ENCODE data around the gene DMAC2L. TPM values are rescaled to one million over a fixed set of nuclear protein-coding genes. Genes with fewer than 3 reads are reported as not detected.
"Not testable (repeated sequence)": the region's sequence is repeated elsewhere in the genome, so short reads cannot be mapped to it uniquely, and the experiment has no call there.

The DMAC2L gene
- total RNA-seq, 1 donor: 5.2 TPM

DNA sequence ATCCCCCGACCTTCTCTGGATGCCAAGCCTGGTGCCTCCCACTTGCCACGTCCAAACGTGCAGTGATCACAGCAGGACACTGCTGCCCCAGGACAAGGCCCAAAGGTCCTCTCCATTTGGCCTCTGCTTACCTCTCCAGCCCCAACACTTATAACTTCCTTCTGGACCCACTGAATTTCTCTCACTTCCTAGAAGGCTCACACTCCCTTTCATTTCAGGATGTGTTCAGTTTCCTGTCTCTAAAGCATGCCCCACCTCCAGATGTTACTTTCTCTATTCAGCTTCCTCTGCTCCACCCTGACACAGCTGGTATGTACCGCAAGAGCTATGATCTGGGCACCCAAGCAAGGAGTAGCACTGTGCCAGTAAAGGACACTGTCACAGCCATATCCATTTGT, 51.6 kb downstream of the DMAC2L start:
- peak; percentile 54 for DNase-seq (ENCODE audit: low read depth)
- TF ChIP-seq, protein P1, sequence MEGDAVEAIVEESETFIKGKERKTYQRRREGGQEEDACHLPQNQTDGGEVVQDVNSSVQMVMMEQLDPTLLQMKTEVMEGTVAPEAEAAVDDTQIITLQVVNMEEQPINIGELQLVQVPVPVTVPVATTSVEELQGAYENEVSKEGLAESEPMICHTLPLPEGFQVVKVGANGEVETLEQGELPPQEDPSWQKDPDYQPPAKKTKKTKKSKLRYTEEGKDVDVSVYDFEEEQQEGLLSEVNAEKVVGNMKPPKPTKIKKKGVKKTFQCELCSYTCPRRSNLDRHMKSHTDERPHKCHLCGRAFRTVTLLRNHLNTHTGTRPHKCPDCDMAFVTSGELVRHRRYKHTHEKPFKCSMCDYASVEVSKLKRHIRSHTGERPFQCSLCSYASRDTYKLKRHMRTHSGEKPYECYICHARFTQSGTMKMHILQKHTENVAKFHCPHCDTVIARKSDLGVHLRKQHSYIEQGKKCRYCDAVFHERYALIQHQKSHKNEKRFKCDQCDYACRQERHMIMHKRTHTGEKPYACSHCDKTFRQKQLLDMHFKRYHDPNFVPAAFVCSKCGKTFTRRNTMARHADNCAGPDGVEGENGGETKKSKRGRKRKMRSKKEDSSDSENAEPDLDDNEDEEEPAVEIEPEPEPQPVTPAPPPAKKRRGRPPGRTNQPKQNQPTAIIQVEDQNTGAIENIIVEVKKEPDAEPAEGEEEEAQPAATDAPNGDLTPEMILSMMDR (IDR thresholded peaks at IDR 0.05; ENCODE audit: insufficient read depth, low read depth, low read length): no peak
- no peak overlapping the region for H3K4me3 ChIP-seq (ENCODE audit: low read depth, low read length)

DNA sequence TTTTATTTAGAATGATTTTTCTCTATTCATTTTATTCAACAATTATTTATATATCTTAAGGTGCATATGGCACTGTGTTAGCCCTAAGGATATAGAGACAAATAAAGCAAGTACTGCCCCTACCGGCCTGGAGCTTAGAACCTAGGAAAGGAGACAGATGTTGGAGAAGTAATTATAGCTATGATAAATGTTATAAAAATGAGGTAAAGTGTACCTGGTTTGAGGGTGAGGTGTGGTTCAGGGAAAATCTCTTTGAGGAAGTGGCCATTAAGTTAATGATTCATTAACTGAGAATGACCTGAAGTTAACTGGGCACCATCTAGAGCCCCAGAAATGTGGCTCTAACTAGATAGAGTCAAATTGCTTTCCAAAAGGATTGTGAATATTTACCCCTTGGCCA, 52.7 kb downstream of the DMAC2L start:
- no peak overlapping the region for H3K4me3 ChIP-seq (ENCODE audit: low read depth, low read length)
- no peak for DNase-seq (ENCODE audit: low read depth)
- TF ChIP-seq, protein P1 (IDR thresholded peaks at IDR 0.05; ENCODE audit: insufficient read depth, low read depth, low read length): no peak

DNA sequence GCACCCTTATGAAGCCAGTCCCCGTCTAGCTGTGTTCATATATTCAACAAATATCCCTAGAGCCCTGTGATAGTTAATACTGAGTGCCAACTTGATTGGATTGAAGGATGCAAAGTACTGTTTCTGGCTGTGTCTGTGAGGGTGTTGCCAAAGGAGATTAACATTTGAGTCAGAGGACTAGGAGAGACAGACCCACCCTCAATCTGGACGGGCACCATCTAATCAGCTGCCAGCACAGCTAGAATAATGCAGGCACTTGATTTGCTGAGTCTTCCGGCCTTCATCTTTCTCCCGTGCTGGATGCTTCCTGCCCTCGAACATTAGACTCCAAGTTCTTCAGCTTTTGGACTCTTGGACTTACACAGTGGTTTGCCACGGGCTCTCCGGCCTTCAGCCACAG, 53.4 kb downstream of the DMAC2L start:
- DNase-seq (ENCODE audit: low read depth); H3K4me3 ChIP-seq (ENCODE audit: low read depth, low read length): not testable (repeated sequence)

DNA sequence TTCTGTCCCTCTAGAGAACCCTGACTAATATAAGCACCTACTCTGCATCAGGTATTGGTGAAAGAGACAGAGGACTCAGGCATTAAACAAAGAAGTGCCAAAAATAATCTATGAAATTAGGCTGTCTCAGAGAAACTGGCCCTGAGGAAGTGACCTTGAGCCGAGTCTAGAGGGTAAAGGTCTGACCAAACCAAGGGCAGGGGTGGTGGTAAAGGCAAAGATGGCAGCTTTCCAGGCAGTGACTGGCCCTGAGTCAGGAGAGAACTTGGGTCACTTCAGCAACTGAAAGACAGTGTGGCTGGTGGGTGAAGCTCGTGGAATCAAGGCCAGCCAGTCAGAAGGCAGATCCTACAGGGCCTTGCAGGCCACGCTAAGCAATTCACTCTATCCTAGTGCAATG, 54.0 kb downstream of the DMAC2L start:
- no peak overlapping the region for H3K4me3 ChIP-seq (ENCODE audit: low read depth, low read length)
- TF ChIP-seq, protein P1 (IDR thresholded peaks at IDR 0.05; ENCODE audit: insufficient read depth, low read depth, low read length): no peak
- DNase-seq (ENCODE audit: low read depth): no peak

DNA sequence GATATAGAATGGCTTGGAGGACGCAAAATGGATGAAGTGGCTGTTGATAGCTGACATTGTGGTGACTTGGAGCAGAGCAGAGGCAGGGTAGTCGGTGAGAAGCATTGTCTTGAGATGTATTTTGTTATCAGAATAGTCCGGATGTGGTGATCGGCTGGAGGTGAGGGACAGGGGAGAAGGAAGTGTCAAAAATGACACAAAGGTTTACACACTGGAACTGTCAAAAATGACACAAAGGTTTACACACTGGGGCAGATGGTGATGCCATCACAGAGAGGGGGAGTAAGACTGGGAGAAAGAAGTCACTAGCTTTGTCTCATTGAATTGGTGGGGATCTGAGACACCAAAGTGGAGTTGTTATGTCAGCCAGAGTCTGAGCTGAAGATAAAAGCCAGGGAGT, 54.5 kb downstream of the DMAC2L start:
- no peak for DNase-seq (ENCODE audit: low read depth)
- TF ChIP-seq, protein P1 (IDR thresholded peaks at IDR 0.05; ENCODE audit: insufficient read depth, low read depth, low read length): no peak
- H3K4me3 ChIP-seq (ENCODE audit: low read depth, low read length): no peak overlapping the region

DNA sequence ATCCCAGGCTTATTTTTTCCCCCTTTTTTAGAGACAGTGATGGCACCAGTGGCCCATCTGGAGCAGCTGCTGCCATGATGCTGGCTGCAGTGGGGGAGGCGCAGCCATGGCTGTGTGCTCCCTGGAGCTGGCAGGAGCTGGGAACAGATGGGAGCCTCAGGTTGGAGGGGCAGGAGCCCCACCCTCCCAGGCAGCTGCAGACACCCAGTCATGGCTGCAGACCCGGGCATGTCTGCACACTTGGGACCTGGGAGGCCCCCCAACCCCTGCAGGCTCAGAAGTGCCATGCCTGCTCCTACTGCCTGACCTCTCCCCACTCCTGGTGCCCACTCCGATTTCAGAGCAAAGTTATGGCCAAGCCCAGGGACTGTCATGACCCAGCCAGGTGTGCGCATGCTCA, 59.4 kb downstream of the DMAC2L start:
- DNase-seq (ENCODE audit: low read depth): no peak
- TF ChIP-seq, protein P1 (IDR thresholded peaks at IDR 0.05; ENCODE audit: insufficient read depth, low read depth, low read length): no peak
- no peak overlapping the region for H3K4me3 ChIP-seq (ENCODE audit: low read depth, low read length)

DNA sequence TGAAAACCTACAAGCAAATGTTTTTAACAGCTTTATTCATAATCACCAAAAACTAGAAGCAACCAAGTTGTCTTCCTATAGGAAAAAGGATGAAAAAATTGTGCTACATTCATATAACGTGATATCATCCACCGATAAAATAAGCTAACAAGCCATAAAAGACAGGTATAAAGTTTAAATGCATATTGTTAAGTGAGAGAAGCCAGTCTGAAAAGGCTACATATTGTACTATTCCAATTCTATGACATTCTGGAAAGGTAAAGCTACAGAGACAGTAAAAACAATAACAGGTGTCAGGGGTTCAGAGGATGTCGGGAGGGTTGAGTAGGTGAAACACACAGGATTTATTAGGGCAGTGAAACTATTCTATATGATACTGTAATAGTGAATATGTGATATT, 61.8 kb downstream of the DMAC2L start:
- H3K4me3 ChIP-seq (ENCODE audit: low read depth, low read length): no peak overlapping the region
- no peak for DNase-seq (ENCODE audit: low read depth)
- TF ChIP-seq, protein P1 (IDR thresholded peaks at IDR 0.05; ENCODE audit: insufficient read depth, low read depth, low read length): no peak

Measured in fibroblast of villous mesenchyme (primary cell).